ENCODE results near the gene TIPRL. TPM values are rescaled to one million over a fixed set of nuclear protein-coding genes. Genes with fewer than 3 reads are reported as not detected.
A peak's percentile ranks its signal among the peaks of the same experiment; 100 is the strongest.

The TIPRL gene
- polyA plus RNA-seq, 1 experiment, result 52.9 TPM

GRCh38 chr1:168227620-168228019 lies 48.9 kb downstream of the TIPRL start:
- POLR2A ChIA-PET, result no interaction called here

GRCh38 chr1:168229893-168230292 lies 51.1 kb downstream of the TIPRL start:
- ChIA-PET POLR2A (interaction anchor here (0.6 kb wide), 1 partner anchor 8 kb away, joined by 4 read pairs; no protein-coding TSS in a partner anchor), CTCF (interaction anchor here (1.1 kb wide), 1 partner anchor 113 kb away, joined by 4 read pairs; no protein-coding TSS in a partner anchor)
- Histone ChIP-seq H3K9me3 (ENCODE audit: control insufficient read depth, insufficient read depth, low read length) (no peaks in the 10 kb centered on the region; the same call in 1 of the 2 replicates), H3K4me3 (ENCODE audit: low read depth, low read length) (no peak overlapping the region), H3K27ac (ENCODE audit: low read depth, low read length) (no peak overlapping the region), H3K27me3 (ENCODE audit: control insufficient read depth, insufficient read depth, low read length) (no peaks in the 10 kb centered on the region)
- no peak for DNase-seq (ENCODE audit: low read depth, low spot score)
- no peak for TF ChIP-seq CTCF (IDR thresholded peaks at IDR 0.05; ENCODE audit: low read depth, low read length)

More at GRCh38 chr1:168227620-168228019, 48.9 kb downstream of the TIPRL start:
- H3K4me3 ChIP-seq (ENCODE audit: low read depth, low read length), result peak overlapping the region; percentile 36
- DNase-seq (ENCODE audit: low read depth, low spot score), result no peak
- CTCF ChIA-PET, result interaction anchor here (0.9 to 3.5 kb wide), 5 partner anchors 8 to 144 kb away, joined by 3 to 22 read pairs (median 10); no protein-coding TSS in a partner anchor
- no peak overlapping the region for H3K27ac ChIP-seq (ENCODE audit: low read depth, low read length)
- H3K9me3 ChIP-seq (ENCODE audit: control insufficient read depth, insufficient read depth, low read length), result peaks cover 3% of the 10 kb centered on the region
- H3K27me3 ChIP-seq (ENCODE audit: control insufficient read depth, insufficient read depth, low read length), result no peaks in the 10 kb centered on the region
- TF ChIP-seq CTCF (IDR thresholded peaks at IDR 0.05; ENCODE audit: low read depth, low read length), result no peak

DNA sequence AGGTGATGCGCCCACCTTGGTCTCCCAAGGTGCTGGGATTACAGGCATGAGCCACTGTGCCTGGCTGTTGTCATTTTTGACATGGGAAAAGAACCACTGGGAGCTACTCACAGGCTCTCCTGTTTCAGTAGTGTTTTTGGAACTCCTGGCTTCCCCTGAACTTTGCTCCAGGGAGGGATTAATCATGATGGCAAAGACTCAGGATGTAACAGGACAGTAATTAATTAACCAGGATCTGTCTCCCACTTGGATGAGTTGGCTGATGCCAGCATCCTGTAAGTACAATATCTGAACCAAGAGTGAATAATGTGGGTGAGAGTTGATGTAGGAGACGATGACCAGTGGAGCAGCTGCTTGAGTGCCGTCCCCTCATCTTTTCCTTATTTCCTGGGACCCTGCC lies 51.9 kb downstream of the TIPRL start:
- CTCF ChIA-PET, result no interaction called here
- no peak for DNase-seq (ENCODE audit: low read depth, low spot score)
- POLR2A ChIA-PET, result interaction anchor here (0.6 kb wide), 1 partner anchor 9 kb away, joined by 4 read pairs; no protein-coding TSS in a partner anchor
- Histone ChIP-seq H3K4me3 (ENCODE audit: low read depth, low read length) (no peak overlapping the region), H3K9me3 (ENCODE audit: control insufficient read depth, insufficient read depth, low read length) (no peaks in the 10 kb centered on the region; the same call in 1 of the 2 replicates), H3K27ac (ENCODE audit: low read depth, low read length) (no peak overlapping the region), H3K27me3 (ENCODE audit: control insufficient read depth, insufficient read depth, low read length) (no peaks in the 10 kb centered on the region)
- TF ChIP-seq CTCF (IDR thresholded peaks at IDR 0.05; ENCODE audit: low read depth, low read length), result no peak

GRCh38 chr1:168234846-168235547 lies 56.2 kb downstream of the TIPRL start:
- H3K27me3 ChIP-seq (ENCODE audit: control insufficient read depth, insufficient read depth, low read length), result no peaks in the 10 kb centered on the region
- H3K9me3 ChIP-seq (ENCODE audit: control insufficient read depth, insufficient read depth, low read length), result no peaks in the 10 kb centered on the region
- ChIA-PET POLR2A (no interaction called here), CTCF (interaction anchor here (0.5 to 4.1 kb wide), 22 partner anchors 9 to 133 kb away, joined by 3 to 37 read pairs (median 4); partner anchors contain the start of gene SFT2D2)
- H3K4me3 ChIP-seq (ENCODE audit: low read depth, low read length), result no peak overlapping the region
- TF ChIP-seq CTCF (IDR thresholded peaks at IDR 0.05; ENCODE audit: low read depth, low read length), result peak; percentile 64
- no peak for DNase-seq (ENCODE audit: low read depth, low spot score)
- no peak overlapping the region for H3K27ac ChIP-seq (ENCODE audit: low read depth, low read length)

DNA sequence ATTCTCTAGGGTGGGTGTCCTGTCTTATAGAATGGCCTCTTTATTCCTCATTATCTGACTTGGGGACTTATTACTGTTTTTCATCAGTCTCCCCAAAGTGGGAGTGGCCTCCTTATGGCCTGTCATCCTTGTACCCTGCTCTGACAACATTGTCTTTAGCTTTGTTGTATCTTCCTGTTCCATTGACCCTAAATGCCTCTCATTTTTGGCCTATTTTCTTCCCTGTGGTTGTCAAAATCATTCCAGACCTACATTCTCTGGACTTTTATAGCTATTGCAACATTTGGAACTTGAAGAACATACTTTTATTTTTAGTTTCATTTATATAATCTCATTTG lies 56.8 kb downstream of the TIPRL start:
- POLR2A ChIA-PET, result no interaction called here
- no peaks in the 10 kb centered on the region for H3K9me3 ChIP-seq (ENCODE audit: control insufficient read depth, insufficient read depth, low read length)
- CTCF ChIA-PET, result interaction anchor here (0.5 to 4.1 kb wide), 19 partner anchors 8 to 133 kb away, joined by 3 to 37 read pairs (median 4); partner anchors contain the start of gene SFT2D2
- no peak for TF ChIP-seq CTCF (IDR thresholded peaks at IDR 0.05; ENCODE audit: low read depth, low read length)
- no peak for DNase-seq (ENCODE audit: low read depth, low spot score)
- no peak overlapping the region for H3K4me3 ChIP-seq (ENCODE audit: low read depth, low read length)
- no peaks in the 10 kb centered on the region for H3K27me3 ChIP-seq (ENCODE audit: control insufficient read depth, insufficient read depth, low read length)
- H3K27ac ChIP-seq (ENCODE audit: low read depth, low read length), result no peak overlapping the region

Measured in AG04450 (cell line).